Progenitor cell of endocrine pancreas (in vitro differentiated cells): ENCODE measurements around the gene NDUFS6. TPM values are rescaled to one million over a fixed set of nuclear protein-coding genes. Genes with fewer than 3 reads are reported as not detected.

Experiments used
- DNase-seq: peaks from one replicate; pipeline ENCODE4 v3.0.0; 2021; ENCODE audit warnings: low spot score; ENCODE audit not compliant: unreplicated experiment
- H3K27ac Mint-ChIP-seq: 2 replicates; pipeline ENCODE4 v1.8.0; 2021; ENCODE audit warnings: mild to moderate bottlenecking, moderate library complexity, mixed read lengths
- H3K27me3 Mint-ChIP-seq: 2 replicates; pipeline ENCODE4 v1.8.0; 2021; ENCODE audit warnings: mixed read lengths
- H3K36me3 Mint-ChIP-seq: 2 replicates; pipeline ENCODE4 v1.8.0; 2022; ENCODE audit warnings: mixed read lengths; ENCODE audit not compliant: insufficient read depth
- H3K4me1 Mint-ChIP-seq: 2 replicates; pipeline ENCODE4 v1.8.0; 2021; ENCODE audit warnings: low read depth, mixed read lengths
- H3K4me3 Mint-ChIP-seq: 2 replicates; pipeline ENCODE4 v1.8.0; 2021; ENCODE audit warnings: low read depth, mild to moderate bottlenecking, moderate library complexity, mixed read lengths
- H3K9me3 Mint-ChIP-seq: 2 replicates; pipeline ENCODE4 v1.8.0; 2021; ENCODE audit warnings: low read depth, mixed read lengths
- CTCF ChIP-seq: fragments of 200-600 bp; sonication (generic); IDR thresholded peaks from one replicate; pipeline ENCODE4 v1.5.0; 2021; ENCODE audit warnings: antibody characterized with exemption, mild to moderate bottlenecking; ENCODE audit not compliant: unreplicated experiment
- total RNA-seq: library from RNA; stranded (reverse); gene quantifications from 2 replicates; pipeline ENCODE4 v1.2.1, GENCODE V29; 2021

The NDUFS6 gene
- total RNA-seq, 1 donor from 2014 or later = 36.4 TPM

GRCh38 chr5:1789834-1790471 lies 11.3 kb upstream of the NDUFS6 start:
- Mint-ChIP-seq H3K4me3 (no peak overlapping the region), H3K27ac (no peak overlapping the region), H3K36me3 (no peaks in the 10 kb centered on the region), H3K4me1 (no peaks in the 10 kb centered on the region), H3K9me3 (no peaks in the 10 kb centered on the region), H3K27me3 (peaks cover 16% of the 10 kb centered on the region)
- TF ChIP-seq CTCF = no peak
- DNase-seq = no peak

GRCh38 chr5:1791176-1791575 lies 10.0 kb upstream of the NDUFS6 start:
- no peak for DNase-seq
- Mint-ChIP-seq H3K36me3 (no peaks in the 10 kb centered on the region), H3K4me3 (no peak overlapping the region), H3K4me1 (no peaks in the 10 kb centered on the region), H3K27ac (no peak overlapping the region), H3K9me3 (no peaks in the 10 kb centered on the region), H3K27me3 (peaks cover 16% of the 10 kb centered on the region)
- TF ChIP-seq CTCF = no peak

- H3K27ac Mint-ChIP-seq = no peak overlapping the region
- no peak overlapping the region for H3K4me3 Mint-ChIP-seq
- H3K4me1 Mint-ChIP-seq = no peaks in the 10 kb centered on the region
Observed at GRCh38 chr5:1792842-1793266, 8.4 kb upstream of the NDUFS6 start.

GRCh38 chr5:1793301-1793740 lies 7.9 kb upstream of the NDUFS6 start:
- Mint-ChIP-seq H3K27me3 (peaks cover 13% of the 10 kb centered on the region), H3K4me1 (no peaks in the 10 kb centered on the region), H3K4me3 (no peak overlapping the region), H3K27ac (no peak overlapping the region), H3K36me3 (no peaks in the 10 kb centered on the region), H3K9me3 (no peaks in the 10 kb centered on the region)
- no peak for TF ChIP-seq CTCF
- no peak for DNase-seq

More at GRCh38 chr5:1792842-1793266, 8.4 kb upstream of the NDUFS6 start:
- no peak for TF ChIP-seq CTCF
- Mint-ChIP-seq H3K27me3 (peaks cover 15% of the 10 kb centered on the region), H3K9me3 (no peaks in the 10 kb centered on the region), H3K36me3 (no peaks in the 10 kb centered on the region)
- DNase-seq = no peak

GRCh38 chr5:1793966-1794900 lies 7.0 kb upstream of the NDUFS6 start:
- H3K27ac Mint-ChIP-seq = no peak overlapping the region
- no peaks in the 10 kb centered on the region for H3K9me3 Mint-ChIP-seq
- peaks cover 10% of the 10 kb centered on the region for H3K27me3 Mint-ChIP-seq
- DNase-seq = no peak
- H3K4me3 Mint-ChIP-seq = no peak overlapping the region
- peaks cover 7% of the 10 kb centered on the region for H3K4me1 Mint-ChIP-seq
- no peaks in the 10 kb centered on the region for H3K36me3 Mint-ChIP-seq
- TF ChIP-seq CTCF = no peak
